GM12892 (cell line): ENCODE results near the gene PRIMA1.

ENCODE experiments used
- POLR2A ChIP-seq: IDR thresholded peaks from 2 replicates; pipeline ENCODE4 v1.6.1; 2011; ENCODE audit warnings: low read depth, low read length, control low read depth
- POLR2AphosphoS5 ChIP-seq: IDR thresholded peaks from 2 replicates; pipeline ENCODE4 v1.6.1; 2011; ENCODE audit warnings: low read depth, low read length, control low read depth
- TAF1 ChIP-seq: IDR thresholded peaks from 2 replicates; pipeline ENCODE4 v1.6.1; 2011; ENCODE audit warnings: low read depth, mild to moderate bottlenecking, control low read depth, low read length, borderline replicate concordance

DNA sequence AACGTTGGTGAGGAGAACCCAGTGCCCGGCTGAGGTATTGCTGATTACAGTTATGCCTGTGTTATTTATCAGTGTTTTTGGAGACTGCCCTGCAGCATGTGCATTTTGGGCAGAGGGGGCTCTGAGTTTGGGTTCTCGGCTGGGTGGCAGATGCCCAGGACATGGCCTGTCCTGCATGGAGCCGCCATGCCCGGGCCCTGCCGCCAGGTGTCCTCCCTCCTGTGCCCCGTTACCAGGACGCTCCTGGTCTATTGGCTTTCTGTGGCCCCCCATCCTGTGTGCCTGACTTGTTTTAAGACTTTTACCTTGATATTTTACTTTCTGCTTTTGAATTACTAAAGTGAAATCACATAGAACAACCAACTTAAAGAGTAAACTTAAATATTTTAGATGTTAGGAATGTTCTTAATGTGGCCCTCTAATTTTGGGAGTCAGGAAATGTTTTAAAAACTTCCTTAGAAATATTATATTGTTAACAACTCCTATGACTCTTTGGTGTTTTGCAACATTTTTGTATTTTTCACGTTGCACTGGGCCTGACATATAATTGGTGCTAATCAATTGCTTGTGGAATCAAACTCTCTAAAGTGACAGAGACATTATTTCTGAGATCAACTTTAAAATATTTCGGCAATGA lies 51.8 kb downstream of the PRIMA1 start:
- TF ChIP-seq POLR2A (no peak), POLR2AphosphoS5 (no peak), TAF1 (no peak)
